HFF-Myc (cell line): Measurements from ENCODE around the gene NADK.
"Not testable (repeated sequence)": the region's sequence is repeated elsewhere in the genome, so short reads cannot be mapped to it uniquely, and the experiment has no call there.

Experiments used
- DNase-seq: peaks from one replicate; pipeline ENCODE4 v3.0.0-alpha.2; 2011; ENCODE audit warnings: low read depth; ENCODE audit errors: extremely low read depth
- H3K4me3 ChIP-seq: replicated peaks from 2 replicates; pipeline ENCODE4 v1.5.1; 2011; ENCODE audit warnings: low read depth, mild to moderate bottlenecking, control low read depth, low read length
- TF ChIP-seq, protein P1 (sequence below): IDR thresholded peaks from 2 replicates; pipeline ENCODE4 v1.5.1; 2012; ENCODE audit warnings: mild to moderate bottlenecking, low read depth, low read length, control low read depth; ENCODE audit errors: missing control alignments

The NADK gene

DNA sequence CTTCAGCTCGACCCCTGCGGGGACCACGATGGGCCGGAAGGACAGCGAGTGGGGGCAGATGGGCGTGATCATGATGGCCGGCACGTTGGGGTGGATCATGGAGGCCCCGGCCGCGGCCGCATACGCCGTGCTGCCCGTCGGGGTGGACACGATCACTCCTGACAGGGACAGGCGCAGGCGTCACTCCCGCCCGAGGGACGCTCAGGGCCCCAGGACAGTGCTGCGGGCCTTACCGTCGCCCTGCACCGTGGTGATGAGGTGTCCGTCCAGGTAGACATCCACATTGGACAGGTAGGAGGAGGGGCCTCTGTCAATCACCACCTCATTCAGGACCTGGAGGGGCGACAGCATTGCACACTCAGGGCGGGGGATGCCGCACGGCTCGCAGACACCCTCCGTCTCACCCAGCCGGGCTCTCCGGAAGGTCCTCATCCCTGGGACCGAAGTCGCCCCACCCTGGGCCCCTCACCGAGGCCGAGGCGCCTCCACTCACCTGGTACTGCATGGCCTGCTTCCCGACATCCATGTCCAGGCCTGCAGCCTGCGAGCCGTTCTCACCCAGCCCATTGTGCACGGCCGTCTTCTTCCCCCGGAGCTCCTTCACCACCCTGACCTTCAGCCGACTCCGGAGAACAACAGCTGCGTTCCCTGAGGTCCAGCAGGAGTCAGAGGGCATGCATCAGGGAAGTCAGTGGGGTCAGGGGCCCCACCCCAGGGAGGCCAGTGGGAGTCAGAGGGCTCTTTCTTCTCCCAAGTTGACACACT is 24.0 kb downstream of the NADK start:
- DNase-seq = no peak
- TF ChIP-seq, protein P1, sequence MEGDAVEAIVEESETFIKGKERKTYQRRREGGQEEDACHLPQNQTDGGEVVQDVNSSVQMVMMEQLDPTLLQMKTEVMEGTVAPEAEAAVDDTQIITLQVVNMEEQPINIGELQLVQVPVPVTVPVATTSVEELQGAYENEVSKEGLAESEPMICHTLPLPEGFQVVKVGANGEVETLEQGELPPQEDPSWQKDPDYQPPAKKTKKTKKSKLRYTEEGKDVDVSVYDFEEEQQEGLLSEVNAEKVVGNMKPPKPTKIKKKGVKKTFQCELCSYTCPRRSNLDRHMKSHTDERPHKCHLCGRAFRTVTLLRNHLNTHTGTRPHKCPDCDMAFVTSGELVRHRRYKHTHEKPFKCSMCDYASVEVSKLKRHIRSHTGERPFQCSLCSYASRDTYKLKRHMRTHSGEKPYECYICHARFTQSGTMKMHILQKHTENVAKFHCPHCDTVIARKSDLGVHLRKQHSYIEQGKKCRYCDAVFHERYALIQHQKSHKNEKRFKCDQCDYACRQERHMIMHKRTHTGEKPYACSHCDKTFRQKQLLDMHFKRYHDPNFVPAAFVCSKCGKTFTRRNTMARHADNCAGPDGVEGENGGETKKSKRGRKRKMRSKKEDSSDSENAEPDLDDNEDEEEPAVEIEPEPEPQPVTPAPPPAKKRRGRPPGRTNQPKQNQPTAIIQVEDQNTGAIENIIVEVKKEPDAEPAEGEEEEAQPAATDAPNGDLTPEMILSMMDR = no peak
- H3K4me3 ChIP-seq = no peak overlapping the region

DNA sequence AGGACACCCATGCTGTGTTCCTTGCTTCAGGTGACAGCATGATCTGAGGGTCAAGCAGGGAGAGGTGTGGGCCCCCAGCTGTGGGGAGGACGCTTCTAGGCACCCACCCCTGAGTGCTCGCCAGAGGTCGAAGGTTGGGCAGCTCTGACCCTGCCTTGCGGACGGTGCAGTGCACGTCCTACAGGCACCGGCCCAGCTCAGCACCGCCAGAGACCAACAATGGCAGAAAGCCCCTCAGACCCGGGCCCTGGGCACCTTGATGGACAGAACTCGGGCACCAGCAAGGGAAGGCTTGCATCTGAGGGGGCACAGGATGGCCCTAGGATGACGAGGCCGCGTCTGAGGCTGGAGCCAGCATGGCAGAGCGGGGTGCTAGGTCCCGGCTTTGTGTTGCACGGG is 24.7 kb downstream of the NADK start:
- H3K4me3 ChIP-seq = no peak overlapping the region
- no peak for DNase-seq
- TF ChIP-seq, protein P1 = no peak

DNA sequence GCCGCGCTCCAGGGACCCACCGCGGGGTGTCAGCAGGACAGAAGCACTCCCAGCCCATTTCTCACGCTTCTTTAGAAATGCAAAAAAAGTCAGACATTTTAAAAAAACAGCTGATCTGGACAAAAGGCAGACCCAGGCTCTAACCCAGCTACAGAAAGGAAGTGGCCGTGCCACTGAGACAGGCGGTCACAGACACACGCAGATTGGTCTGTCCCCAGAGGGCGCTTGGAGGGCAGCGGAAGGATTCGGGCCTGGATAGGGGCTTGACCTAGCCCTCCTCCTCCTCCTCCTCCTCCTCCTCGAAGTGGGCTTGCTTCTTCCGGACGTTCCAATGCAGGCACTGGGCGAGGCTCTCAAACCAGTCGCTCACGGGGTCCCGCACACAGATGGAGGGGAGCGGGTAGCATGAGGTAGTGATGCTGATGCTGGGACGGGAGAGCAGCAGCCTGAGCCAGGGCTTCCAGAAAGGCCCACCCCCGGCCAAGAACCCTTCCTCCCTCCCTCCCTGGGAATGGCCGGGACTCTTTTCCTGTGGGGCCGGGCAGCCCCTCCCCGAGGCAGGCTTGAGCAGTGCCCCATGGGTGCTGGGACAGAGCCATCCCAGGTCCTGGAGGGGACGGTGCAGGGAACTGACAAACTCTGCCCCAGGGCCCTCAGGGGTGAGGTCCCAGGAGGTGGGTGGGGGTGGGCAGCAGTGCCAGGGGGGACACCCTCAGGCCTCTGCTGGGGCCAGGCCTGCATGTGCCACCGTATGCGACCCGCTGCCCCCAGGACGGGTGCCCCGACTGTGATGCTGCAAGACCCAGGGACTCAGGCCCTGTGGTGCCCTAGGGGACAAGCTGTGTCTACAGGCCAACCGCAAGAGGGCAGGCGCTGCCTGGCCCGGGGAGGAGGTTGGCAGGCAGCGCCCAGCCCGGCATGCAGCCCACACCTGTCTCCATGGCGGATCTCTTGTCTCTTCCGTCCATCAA is 25.3 kb downstream of the NADK start:
- TF ChIP-seq, protein P1 = no peak
- H3K4me3 ChIP-seq = no peak overlapping the region
- no peak for DNase-seq

DNA sequence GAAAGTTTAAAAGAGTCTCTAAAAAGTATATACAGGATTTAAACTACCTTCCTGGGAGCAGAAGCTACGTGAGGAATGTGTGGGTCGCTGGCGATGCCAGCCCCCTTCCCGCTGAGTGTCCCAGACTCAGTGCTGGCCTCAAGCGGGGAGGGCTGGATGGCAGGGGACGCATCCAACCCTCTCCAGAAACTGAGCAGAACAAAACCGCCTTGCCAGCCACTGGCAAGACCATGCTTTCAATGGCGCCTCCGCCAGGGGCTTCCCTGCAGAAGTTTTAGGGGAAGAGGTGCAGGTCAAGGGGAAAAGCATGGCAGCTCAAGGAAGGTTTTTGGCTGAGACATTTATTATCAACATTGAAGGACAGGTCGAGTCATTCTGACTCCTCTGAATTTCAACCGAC is 26.1 kb downstream of the NADK start:
- DNase-seq = no peak
- TF ChIP-seq, protein P1 = no peak
- H3K4me3 ChIP-seq = no peak overlapping the region

DNA sequence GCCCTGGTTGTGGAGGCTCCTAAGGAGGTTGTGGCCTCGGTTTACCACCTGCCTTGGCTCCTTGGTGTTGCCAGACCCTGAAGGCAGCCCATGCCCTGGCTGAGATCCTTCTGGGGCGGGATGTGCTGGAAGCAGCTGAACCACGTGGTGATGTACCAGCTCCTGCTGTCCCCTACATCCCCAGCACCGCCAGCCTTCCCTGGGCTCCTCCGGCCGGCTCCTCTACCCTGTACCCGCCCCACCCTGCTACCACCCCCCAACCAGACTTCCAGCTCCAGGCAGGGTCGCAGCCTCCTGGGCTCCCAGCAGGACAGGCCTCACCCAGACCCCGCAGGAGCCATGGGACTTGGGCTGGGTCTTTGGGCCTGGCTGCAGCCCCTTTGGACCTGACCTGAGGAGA is 28.3 kb downstream of the NADK start:
- not testable (repeated sequence) for DNase-seq, H3K4me3 ChIP-seq

DNA sequence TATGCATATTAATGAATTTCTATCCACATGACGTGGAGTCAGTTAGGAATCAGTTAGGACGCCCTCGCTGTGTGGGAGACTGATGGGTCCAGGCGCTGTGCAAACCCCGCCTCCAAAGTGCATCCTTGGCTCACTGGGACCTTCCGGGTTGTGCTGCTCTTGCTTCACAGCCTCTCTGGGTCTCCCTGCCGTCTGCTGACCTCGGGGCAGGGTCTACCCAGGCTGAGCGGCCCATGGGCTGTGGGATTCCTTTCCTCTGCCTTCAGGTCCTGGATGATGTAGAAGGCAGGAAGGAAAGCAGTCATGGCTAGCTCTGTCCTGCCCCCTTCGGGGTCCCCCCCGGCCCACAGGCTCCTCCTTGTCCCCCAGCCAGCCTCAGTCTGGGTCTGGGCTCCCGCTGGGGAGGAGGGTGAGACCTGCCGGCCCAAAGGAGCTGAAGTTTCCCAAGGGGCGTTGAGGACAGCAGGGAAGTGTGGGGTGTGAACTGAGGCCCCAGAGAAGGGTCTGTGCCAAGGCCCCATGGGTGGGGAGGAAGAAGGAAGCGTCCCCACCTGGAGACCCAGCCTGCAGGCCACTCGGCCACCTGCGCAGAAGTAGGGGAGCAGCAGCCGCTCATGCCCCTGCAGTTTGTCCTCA is 29.5 kb downstream of the NADK start:
- DNase-seq = no peak
- TF ChIP-seq, protein P1 = no peak
- no peak overlapping the region for H3K4me3 ChIP-seq

DNA sequence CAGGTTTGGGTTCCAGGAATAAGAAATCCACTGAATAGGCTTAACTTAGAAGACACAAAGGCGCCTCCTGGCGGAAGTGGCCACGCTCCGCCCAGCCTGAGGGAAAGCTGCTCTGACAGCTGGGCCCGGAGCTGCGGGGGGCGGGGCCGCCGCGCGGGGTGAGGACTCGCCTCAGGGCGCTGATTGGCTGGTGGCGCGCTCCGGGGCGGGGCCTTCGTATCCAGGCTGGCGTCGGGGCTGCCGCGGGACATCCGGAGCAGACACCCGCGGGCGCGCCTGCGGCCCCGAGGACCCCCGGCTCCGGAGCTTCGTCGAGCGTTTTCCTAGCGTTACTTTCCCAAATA is 31.7 kb downstream of the NADK start:
- DNase-seq, H3K4me3 ChIP-seq: not testable (repeated sequence)

DNA sequence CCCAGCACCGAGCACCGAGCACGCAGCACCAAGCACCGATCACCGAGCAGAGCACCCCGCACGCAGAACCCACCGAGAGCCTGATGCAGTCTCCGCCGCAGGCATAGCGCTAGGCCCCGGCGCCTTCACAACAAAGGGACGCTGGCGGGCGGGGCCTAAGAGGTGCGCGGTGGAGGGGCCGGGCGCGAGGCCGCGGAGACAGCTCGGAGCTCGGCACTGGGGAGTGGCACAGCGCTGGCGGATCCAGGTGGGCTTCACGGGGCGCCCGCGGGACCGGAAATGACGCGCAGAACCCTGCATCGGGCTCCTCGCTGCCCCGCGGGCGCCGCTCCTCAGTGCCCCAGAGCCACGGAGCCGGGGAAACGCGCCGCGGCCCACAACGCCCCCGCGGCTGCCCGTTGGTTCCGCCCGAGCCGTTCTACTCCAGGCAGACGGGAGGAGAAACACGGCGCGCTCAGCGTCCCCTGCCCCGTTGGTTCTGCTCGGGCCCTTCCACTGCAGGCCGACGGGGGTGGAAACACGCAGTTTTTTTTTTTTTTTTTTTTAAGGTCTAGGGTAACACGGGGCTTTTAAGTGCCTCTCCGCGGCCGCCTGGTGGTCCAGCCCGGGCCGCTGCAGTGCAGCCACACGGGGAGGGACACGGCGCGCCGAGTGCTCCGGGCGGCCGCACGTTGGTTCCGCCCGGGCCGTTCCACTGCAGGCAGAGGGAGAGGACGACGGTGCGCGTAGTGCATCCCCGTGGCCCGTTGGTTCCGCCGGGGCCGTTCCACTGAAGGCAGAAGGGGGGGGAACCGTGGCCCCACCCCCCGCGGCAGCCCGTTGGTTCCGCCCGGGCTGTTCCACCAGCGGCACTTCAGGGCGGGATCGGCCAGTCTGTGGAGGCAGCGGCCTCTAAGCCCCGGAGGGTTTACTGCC is 32.4 kb downstream of the NADK start:
- H3K4me3 ChIP-seq = peak overlapping the region; percentile 28
- DNase-seq = not testable (repeated sequence)

DNA sequence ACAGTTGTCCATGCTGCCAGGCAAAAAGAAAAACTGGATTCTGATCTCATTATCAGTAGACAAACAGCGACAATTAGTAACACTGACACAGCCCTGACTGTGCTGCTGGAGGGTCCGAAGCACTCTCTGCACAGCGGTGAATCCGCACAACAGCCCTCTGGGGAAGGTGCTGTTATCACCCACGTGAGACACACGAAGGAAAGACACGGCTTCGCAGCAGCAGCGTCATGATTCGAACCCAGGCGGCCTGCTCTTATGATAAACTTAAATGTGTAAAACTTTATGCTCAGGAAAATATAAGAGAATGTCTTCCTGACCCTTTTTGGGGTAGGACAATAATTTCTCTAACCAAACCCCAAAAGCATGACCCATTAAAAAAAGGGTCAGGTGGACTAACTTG is 35.7 kb downstream of the NADK start:
- H3K4me3 ChIP-seq, DNase-seq: not testable (repeated sequence)

DNA sequence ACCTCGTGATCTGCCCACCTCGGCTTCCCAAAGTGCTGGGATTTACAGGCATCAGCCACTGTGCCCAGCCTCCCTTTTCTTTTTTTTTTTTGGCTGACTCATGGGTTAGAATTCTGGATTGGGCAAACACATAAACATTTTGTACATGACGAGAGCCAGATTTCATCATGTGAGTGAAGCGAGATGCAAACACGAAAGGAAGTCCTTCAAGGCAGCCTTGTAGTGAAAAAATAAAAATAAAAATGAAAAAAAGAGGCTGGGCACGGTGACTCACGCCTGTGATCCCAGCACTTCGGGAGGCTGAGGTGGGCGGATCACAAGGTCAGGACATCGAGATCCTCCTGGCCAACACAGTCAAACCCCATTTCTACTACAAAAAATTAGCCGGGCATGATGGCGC is 37.3 kb downstream of the NADK start:
- not testable (repeated sequence) for H3K4me3 ChIP-seq
- DNase-seq = peak; percentile 87
